ENCODE data around the gene AGAP5. TPM values are rescaled to one million over a fixed set of nuclear protein-coding genes. Genes with fewer than 3 reads are reported as not detected.

AGAP5 gene
- 0.27 and 2.5 TPM in 2 replicates for polyA plus RNA-seq

DNA sequence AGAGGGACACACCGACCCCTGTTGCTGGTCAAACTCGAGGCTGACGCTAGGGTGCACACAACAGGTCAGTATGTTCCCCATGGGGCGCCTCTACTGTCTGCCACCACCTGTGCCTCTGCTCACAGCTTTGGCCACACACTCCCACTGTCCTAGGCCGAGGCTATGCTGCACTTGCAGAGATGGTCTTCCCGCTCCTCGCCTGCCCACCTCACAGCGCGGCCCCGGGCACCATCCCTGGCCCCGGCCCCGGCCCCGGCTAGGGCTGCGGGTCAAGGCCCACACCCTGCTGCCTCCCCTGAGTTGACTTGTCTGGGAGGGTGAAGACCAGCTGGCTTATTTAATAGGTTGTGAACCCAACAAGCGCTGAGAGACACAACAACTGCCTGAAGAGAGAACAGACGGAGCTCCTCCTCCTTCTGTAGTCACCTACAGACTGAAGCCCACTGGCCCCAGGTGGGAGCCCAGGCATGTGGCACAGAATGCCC, at the start of gene AGAP5:
Gene AGAP5, minus strand, starts transcription at position 435 of the 485 bp plus-strand sequence. Its CDS starts 354 bp downstream, at position 81.

DNA sequence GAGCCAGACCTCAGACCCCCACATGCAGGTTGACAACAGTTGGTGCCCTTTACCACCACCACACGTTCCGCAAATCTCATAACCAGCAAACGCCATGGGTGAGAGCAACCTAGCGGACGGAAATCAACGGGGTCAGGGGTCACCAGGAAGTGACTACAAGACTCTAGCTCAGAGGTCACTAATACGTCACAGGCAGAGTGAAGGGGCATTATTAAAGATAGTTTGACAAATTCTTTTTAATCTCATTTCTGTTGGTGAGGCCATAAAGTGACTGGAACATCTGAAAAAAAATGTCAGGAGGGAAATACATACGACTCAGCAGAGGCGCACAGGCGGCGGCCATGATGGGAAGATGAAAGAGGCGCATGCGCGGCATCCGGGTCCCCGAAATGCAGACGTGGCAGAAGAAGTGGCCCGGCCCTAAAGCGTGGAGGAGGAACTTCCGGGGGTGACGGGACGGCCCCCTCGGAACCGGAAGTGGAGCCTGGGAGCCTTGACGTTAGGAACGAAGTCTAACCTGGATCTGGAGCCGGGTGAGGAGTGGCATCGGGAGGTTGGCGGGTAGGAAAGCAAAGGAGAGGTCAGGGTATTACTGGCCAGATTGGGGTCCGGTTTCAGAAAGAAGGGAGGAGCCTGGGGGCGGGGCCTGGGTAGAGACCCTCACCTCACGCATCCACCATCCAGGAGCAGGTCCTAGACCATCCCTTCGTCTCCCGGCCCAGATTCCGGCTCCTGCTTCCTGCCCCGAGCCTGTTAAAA, 46.2 kb upstream of the AGAP5 start, which contains the start of gene SEC24C:
Gene SEC24C, plus strand, starts transcription at position 468 of the 759 bp plus-strand sequence. CDS start 2,461 bp downstream, outside the sequence.

DNA sequence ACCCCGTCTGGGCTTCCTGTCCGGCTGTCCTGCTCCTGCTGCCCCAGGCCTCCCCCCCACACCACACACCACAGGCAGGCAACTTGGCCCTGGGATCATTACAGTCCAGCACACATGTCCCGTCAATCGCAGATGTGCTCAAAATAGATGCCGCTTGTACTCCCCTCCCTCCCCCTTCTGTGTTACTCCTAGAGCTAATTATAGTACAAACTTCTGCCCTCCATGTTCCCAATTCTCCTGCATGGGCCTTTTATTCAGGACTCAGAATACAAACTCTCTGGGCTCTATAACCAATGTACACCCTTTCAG, 42.0 kb downstream of the AGAP5 start, which contains the start of gene SYNPO2L:
Gene SYNPO2L, minus strand, starts transcription at position 40 of the 309 bp plus-strand sequence. CDS start 107 bp downstream, outside the sequence.

DNA sequence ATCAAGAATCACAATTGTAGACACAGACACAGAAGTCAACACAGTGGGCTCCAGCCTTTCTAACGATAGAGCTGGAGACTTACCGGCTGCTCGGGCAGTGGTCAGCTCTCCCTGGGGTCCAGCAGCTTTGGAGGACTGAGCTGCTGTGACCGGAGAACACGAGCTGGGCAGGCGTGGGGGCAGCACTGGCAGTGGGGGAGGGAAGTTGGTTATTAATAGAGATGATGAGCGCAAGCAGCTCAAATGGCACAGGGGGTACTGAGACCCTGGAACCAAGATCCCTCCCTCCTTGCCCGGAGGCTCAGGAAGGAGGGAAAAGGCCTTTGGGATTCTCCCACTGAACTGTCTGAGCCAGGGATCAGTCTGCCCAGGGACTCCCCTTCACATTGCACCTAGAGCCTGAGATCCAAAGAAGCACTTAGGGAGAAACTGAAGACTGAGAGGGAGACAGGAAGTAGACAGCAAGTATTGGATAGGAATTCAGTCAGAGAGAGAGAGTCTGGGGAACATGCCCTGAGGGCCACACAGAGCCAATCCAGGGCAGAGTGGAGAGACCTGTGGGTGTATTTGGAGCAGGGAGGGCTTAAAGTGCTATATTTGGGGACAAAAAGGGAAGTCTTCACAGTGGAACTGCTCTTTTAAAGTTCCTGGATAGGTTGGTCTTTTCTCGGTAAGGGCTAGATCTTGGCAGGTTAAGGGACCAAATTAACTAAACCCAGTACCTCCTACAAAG, 56.4 kb downstream of the AGAP5 start, which contains the start of gene MYOZ1:
Gene MYOZ1, minus strand, starts transcription at position 147 of the 733 bp plus-strand sequence. CDS start 1,457 bp downstream, outside the sequence.

Other genes with a start within 250 kb of the AGAP5 start
- 163 and 177 TPM in 2 replicates for gene PPP3CB, start 202.1 kb downstream of the AGAP5 start, polyA plus RNA-seq
- gene USP54, start 106.8 kb downstream of the AGAP5 start, polyA plus RNA-seq, result 4.4 and 7.7 TPM in 2 replicates
- not detected in 2 replicates for gene MYOZ1, start 56.6 kb downstream of the AGAP5 start, polyA plus RNA-seq
- not detected in 2 replicates for gene SYNPO2L, start 42.1 kb downstream of the AGAP5 start, polyA plus RNA-seq
- gene SEC24C, start 46.3 kb upstream of the AGAP5 start, polyA plus RNA-seq, result 10.0 and 14.2 TPM in 2 replicates
- gene CHCHD1, start 83.9 kb upstream of the AGAP5 start, polyA plus RNA-seq, result 107 and 110 TPM in 2 replicates
- gene ZSWIM8, start 87.5 kb upstream of the AGAP5 start, polyA plus RNA-seq, result 20.9 and 29.9 TPM in 2 replicates
- 1.5 and 1.8 TPM in 2 replicates for gene NDST2, start 113.5 kb upstream of the AGAP5 start, polyA plus RNA-seq
- gene CAMK2G, start 176.4 kb upstream of the AGAP5 start, polyA plus RNA-seq, result 3.8 and 24.9 TPM in 2 replicates
- not detected in 2 replicates for gene PLAU, start 213.0 kb upstream of the AGAP5 start, polyA plus RNA-seq

Measured in Purkinje cell (primary cell).